GM21381 (cell line): ENCODE results near the gene WNT3A.

Source experiments
- ATAC-seq: cut with Tn5 transposase; IDR thresholded peaks from one replicate; pipeline ENCODE4 v1.9.1; 2021; ENCODE audit warnings: mild to moderate bottlenecking, moderate library complexity; ENCODE audit not compliant: unreplicated experiment

Gene WNT3A

GRCh38 chr1:228081578-228082213, 74.9 kb downstream of the WNT3A start:
- ATAC-seq, result no peak

DNA sequence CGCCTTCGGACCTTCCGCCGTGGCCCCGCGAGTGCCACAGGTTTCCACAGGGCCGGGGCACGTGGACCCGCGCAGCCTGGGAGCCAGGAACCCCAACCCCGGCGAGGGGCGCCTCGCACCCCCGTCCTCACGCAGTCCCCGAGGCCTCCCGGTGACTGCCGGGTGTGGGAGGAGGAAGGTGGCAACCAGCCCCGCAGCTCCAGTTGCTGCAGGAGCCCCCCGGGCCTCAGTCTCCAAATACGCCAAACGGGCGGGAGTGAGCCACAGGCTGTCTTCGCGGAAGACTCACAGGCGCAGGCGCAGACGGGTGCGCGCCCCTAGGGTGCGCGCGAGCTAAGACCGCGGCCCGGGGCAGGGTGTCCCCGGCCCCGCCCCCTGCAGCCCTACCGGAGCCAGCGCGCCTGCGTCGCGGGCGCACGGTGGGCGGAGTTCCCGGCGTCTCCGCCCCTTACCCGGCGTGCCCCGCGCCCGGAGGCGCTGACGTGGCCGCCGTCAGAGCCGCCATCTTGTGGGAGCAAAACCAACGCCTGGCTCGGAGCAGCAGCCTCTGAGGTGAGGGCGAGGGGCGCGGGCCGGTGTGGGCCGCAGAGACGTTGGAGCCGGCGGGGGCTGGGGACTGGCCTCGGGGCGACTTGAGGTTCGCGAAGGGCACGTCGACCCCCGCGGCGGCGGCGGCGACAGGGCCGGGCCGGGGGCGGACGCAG, 75.6 kb downstream of the WNT3A start, which contains the start of gene ARF1:
TSS of gene ARF1 (plus strand) at position 495 of the 704 bp plus-strand sequence. CDS start 14,407 bp downstream, outside the sequence.
- peak; percentile 79 for ATAC-seq

- peak; percentile 19 for ATAC-seq
Observed at GRCh38 chr1:228082918-228083870, 76.4 kb downstream of the WNT3A start.

DNA sequence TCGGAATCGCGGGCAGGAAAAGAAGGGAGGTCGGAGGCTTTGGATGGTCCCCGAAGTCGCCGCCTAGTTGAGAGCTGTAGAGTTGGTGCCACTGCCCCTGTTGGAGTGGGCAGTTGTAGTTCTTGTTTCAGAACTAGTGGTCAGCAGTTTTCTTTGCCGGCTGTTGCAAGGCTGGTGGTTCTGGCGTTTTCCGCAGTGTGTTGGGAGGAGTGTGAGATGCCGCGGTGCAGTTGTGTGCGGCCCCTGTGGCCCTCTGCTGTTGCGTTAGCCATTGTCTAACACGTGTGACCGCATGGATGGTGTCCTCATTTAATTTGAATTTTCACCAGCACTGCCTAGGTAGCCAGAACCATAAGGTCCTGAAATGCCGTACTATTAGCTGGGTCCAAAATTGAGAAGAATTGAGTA, 77.1 kb downstream of the WNT3A start:
- no peak for ATAC-seq

GRCh38 chr1:228084325-228084724, 77.5 kb downstream of the WNT3A start:
- ATAC-seq, result no peak

GRCh38 chr1:228084797-228085196, 78.0 kb downstream of the WNT3A start:
- no peak for ATAC-seq

DNA sequence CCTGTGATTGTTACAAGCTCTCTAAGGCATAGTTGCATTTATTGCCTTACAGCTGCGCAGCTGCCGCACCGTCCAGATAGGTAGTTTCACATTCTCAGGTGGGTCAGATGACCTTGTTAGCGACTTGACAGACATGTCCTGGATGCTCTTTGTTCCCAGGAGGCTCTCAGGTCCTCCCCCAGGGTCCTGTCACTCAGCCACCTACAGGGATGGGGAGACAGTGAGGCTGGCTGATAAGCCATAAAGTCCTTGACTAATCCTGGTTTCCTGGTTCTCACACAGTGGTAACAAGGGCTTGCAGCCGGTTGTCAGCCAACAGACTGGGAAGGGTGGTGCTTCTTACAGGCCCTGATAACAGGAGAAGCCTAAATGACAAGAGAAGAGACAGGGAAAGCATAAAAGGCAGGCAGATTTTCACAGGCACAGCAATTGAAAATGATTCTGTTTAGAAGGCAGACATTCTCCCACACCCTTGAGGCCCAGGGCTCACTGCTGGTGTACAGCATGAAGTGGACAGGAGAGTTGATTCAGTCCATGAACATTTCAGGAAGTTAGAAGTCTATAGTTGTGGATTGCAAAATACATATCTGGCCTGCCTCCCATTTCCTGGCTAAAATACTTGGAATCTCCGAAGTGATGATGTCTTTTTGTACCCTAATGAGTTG, 78.6 kb downstream of the WNT3A start:
- no peak for ATAC-seq

DNA sequence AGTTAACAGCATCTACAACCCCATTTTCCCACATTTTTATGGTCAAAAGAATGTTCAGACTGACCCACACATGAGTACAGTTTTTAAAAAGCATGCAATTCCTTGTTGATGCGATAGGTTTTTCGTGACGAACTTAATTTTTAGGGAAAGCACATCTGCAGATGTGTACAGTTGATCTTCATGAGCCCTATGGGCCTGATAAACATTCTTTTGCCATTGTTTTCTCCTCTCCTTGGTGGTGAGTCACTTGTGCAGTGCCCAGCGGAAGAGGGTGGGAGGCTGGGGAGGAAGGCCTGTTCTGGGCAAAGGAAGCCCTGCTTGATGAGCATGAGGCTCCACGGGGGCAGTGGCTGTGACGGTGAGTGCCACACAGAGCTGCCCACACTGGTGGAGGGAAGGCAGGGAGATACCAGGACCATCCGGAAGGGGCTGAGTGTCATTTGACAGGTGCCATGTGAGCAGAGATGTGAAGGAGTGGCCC, 81.0 kb downstream of the WNT3A start:
- no peak for ATAC-seq

GRCh38 chr1:228088586-228089498, 82.0 kb downstream of the WNT3A start:
- no peak for ATAC-seq

DNA sequence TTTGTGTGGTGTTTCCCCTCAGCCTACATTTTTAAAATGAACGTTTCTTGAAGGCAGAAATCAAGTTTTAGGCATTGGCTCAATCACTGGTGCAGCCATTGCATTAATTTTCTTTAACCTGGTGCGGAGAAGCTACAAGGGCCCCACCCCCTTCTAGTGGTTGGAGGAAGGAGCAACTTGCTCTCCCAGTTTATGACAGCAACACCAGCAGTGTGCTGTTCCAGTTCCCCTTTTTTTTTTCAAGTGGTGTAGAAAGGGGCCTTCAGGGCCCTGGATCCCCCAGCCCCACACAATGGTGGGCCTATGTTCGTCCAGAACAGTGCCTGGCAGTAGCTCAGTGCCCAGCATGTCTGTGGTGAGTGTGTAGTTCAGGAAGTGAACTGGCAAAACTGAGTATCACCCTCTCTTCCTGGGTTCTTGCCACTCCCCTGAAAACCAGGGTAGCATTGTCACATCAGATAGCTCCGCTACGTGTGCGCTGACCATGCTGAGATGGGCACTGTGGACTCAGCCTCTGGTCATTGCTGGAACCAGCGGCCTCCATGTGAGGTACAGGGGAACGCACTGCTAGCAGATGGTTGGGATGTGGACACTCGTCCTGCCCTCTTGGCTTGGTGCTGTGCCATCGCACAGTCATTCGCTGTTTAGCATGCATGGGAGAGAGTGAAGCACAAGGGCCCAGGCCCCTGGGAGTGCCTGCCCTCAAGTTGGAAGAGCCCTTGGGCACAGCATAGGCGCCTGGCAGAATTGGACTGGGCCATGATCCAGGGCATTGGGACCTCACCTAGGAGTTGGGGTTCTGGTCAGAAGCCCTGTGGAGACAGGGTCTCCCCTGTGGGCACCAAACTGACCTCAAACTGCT, 83.0 kb downstream of the WNT3A start:
- no peak for ATAC-seq

DNA sequence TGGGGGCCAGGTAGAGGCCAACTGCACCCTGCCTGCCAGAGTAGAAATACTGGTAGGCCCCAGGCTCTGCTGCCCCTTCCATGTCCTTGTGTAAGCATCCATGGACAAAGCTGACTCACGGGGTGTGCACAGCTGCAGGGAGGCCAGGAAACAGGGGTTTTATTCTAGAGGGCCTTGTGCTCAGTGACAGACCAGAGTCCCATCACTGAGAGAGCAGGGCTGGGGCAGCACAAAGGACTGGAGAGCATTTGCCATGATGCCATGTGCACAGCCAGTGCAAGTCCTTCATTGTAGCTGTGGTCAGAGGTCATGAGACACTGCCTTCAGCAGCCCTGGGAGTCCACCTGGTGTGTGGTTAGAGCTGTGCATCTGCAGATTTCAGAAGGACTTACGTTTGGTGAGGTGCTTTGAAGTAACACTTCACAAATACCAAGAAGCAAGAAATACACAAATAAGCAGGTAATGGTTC, 83.8 kb downstream of the WNT3A start:
- no peak for ATAC-seq

DNA sequence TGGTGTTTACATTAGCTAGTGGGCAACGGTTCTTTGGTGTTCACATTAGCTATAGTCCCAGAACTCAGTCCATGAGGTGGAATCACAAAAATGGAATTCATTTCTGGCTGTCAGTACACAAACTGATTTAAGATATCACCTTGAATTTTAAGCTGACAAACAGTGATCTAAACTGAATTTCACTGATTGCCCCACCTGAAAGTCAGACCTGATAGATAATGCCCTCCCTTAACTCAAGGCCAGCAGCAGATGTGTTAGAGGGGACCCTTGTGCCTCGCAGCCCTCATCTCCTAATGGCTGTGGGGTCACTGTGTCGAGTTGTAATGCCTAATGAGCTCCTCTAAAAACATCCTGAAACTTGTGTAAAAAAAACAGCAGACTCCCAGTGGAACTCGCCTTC, 84.3 kb downstream of the WNT3A start:
- ATAC-seq, result no peak

GRCh38 chr1:228092342-228093049, 85.7 kb downstream of the WNT3A start:
- no peak for ATAC-seq

DNA sequence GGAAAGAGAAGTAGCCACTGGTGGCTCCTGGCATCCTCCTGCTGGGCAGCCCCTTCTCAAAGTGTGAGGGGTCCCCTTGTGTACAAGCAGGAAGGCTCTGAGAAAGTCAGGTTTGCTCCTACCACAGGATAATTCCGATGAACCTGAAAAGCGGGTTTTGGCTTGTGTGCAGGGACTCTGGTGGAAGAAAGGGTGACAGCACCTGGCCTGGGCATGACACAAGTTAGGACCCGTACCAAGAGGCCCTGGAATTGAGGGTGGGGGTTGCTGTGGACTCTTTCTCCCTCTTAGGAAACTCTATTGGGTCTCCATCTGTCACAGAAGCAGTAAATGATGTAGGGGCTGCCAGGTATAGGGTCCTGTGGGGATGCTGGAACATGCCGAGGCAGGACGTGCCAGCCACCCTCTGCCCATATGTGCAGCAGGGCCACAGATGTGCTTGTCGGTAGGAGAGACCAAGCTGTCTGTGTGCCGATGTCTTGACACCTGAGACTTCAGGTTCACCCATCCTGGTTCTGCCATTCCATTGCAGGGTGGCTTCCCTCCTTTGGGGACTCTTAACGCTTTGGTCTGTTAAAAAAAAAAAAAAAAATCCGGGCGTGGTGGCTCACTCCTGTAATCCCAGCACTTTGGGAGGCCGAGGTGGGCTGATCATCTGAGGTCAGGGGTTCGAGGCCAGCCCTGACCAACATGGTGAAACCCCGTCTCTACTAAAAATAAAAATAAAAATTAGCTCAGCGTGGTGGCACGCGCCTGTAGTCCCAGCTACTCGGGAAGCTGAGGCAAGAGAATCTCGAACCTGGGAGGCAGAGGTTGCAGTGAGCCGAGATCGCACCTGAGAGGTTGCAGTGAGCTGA, 86.5 kb downstream of the WNT3A start:
- no peak for ATAC-seq

DNA sequence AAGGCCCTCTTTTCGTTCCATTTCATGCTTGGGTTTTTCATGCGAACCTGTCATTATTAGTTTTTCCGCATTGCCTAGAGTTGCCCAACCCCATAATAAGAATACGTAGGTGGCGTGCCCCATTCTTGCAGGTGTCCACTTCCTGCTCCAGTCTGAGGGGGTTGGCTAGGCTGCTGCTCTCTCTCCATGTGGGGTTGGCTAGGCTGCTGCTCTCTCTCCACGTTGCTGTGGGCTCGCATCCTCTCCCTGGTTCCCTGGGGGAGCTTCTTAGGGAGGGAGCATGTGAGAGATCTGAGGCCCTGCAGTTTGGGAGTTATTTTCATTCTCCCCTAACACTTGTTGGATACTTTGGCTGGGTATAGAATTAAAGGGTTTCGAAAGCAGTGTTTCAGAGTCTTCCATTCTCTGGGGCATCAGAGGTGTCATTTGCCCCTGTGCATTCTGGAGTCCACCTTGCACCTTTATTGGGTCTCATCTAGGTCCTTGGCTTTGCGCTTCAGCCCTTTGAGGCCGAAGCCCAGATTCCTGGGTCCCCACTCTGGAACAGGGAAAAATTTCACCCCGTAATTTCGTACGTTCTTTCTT, 87.7 kb downstream of the WNT3A start:
- no peak for ATAC-seq

GRCh38 chr1:228095161-228095560, 88.4 kb downstream of the WNT3A start:
- no peak for ATAC-seq

DNA sequence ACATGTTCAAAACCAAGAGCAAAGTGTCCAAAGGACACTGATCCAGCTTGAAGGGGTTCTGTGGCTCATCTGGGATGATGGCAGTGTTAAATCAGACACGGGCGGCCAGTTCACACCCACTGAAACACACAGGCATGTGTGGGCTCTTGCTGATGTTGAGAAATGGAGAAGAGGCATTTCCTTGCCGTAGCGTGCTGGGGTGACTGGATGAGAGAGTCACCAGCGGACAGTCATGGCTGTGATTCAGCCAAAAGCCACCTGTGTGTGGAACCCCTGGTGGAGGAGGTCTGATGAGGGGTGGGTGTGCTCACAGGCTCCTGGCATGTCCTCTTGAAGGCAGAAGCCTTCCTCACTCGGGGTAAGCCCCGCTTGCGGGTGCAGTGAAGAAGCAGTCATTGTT, 89.1 kb downstream of the WNT3A start:
- no peak for ATAC-seq
